Spleen (tissue), 7 donors: ENCODE data around the gene DBF4.

Experiments
- CTCF ChIP-seq, 11 experiments: fragments of 200-600 bp in 7 of 11; fragments of 450-650 bp in 4 of 11; sonication (generic) in 4 of 11; IDR thresholded peaks in 8 of 11; conservative IDR thresholded peaks in 3 of 11; 1 replicate in 7 of 11; 2 replicates in 4 of 11; pipeline versions ENCODE4 v1.4.0 to v1.8.0; 2016 to 2021; ENCODE audit warnings: antibody characterized with exemption in 11 of 11, inconsistent platforms in 4 of 11, mild to moderate bottlenecking in 1 of 11
- POLR2AphosphoS5 ChIP-seq, 3 donors: sonication (generic); formaldehyde crosslinking; IDR thresholded peaks; one replicate each; pipeline ENCODE4 v1.5.1; 2017; ENCODE audit warnings: antibody characterized with exemption in 3 of 3
- donor health status: DM: no; HTN: no; CAD: no; lungs with moderate emphysema.
- donor health status: DM: no; HTN: no; CAD: no.
- donor health status: DM: no; HTN: no; CAD: no.

DNA sequence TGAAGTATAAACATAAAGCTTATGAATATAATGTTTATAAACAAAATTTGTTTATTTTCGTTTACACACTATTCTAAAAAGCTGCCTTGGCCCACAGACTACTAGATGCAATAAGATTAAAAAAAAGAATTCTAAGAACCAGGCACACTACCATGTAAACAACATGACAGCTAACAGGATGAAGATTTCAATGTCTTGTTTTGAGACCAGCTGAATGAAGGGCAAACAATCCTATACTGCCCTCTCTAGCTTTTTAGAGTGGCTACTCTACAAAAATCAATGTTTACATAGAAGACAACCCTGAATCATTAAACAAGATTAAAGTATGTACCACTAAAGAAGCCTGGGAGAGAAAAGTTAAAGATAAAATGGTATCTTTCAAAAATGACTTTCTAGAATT is 38.7 kb upstream of the DBF4 start:
- no peak for TF ChIP-seq CTCF (IDR thresholded peaks at IDR 0.05 in 8 of 11, conservative IDR thresholded peaks at IDR 0.05 in 3 of 11)
- TF ChIP-seq POLR2AphosphoS5 (IDR thresholded peaks at IDR 0.05), result no peak
